ENCODE measurements around the gene ACE2. TPM values are rescaled to one million over a fixed set of nuclear protein-coding genes. Genes with fewer than 3 reads are reported as not detected.

The ACE2 gene
- total and polyA plus RNA-seq, 2 donors (not counting 3 experiments of a cell fraction or from before 2014, with no cell fraction given), result not detected

- dilution Hi-C loops (cut with MboI; ENCODE audit: extremely low pct_ligation_motif_present, low sequenced_read_pairs), result no loop called here
- FAIRE-seq, result no peak
These were observed 24.7 kb downstream of the ACE2 start for GRCh38 chrX:15576019-15576418.

More at GRCh38 chrX:15576019-15576418, 24.7 kb downstream of the ACE2 start:
- Histone ChIP-seq H4K20me1 (replicated peaks; ENCODE audit: control insufficient read depth, extremely low read depth, insufficient read depth, low read length) (no peaks in the 10 kb centered on the region), H3K9ac (replicated peaks; ENCODE audit: extremely low read depth, insufficient read depth, low read length) (no peak overlapping the region), H3K9me1 (replicated peaks; ENCODE audit: control insufficient read depth, extremely low read depth, insufficient read depth, low read length) (no peaks in the 10 kb centered on the region), H3K79me2 (ENCODE audit: control insufficient read depth, insufficient read depth, low read length) (no peaks in the 10 kb centered on the region), H3K4me3 (replicated peaks in 1 of 3; ENCODE audit: insufficient read depth in 1 of 3, low read depth in 1 of 3, low read length in 3 of 3) (no peak overlapping the region), H3K27ac (ENCODE audit: insufficient read depth, low read depth, low read length) (no peak overlapping the region), H3K36me3 (ENCODE audit: control insufficient read depth in 2 of 2, extremely low read depth in 1 of 2, insufficient read depth in 2 of 2, low read length in 2 of 2) (no peaks in the 10 kb centered on the region), H3K4me1 (ENCODE audit: control insufficient read depth, extremely low read depth, insufficient read depth, low read length) (peaks cover 9% of the 10 kb centered on the region), H3K9me3 (replicated peaks; ENCODE audit: control insufficient read depth, insufficient read depth, low read length) (no peaks in the 10 kb centered on the region), H3K4me2 (ENCODE audit: insufficient read depth, low read length) (no peak overlapping the region), H3K27me3 (ENCODE audit: control insufficient read depth in 2 of 2, insufficient read depth in 2 of 2, low read length in 2 of 2) (no peaks in the 10 kb centered on the region), H2AFZ (ENCODE audit: low read depth, low read length) (no peak overlapping the region)
- POLR2A ChIA-PET, result no interaction called here
- TF ChIP-seq GATA2 (IDR thresholded peaks at IDR 0.05; ENCODE audit: insufficient read depth, insufficient read length, low read depth, low read length) (no peak), POLR2A (IDR thresholded peaks at IDR 0.05; ENCODE audit: low read depth, low read length) (no peak), MAX (IDR thresholded peaks at IDR 0.05; ENCODE audit: insufficient read depth, insufficient read length) (no peak), POLR2AphosphoS5 (IDR thresholded peaks at IDR 0.05; ENCODE audit: insufficient read depth, low read depth, low read length) (no peak), JUN (IDR thresholded peaks at IDR 0.05; ENCODE audit: borderline replicate concordance, insufficient read depth, insufficient read length, low read depth) (no peak), MYC (IDR thresholded peaks at IDR 0.05; ENCODE audit: low read depth, low read length) (no peak), FOS (IDR thresholded peaks at IDR 0.05; ENCODE audit: borderline replicate concordance, insufficient read depth, low read length) (no peak), EZH2 (IDR thresholded peaks at IDR 0.05; ENCODE audit: borderline replicate concordance, low read depth, low read length, severe bottlenecking) (no peak), CTCF (IDR thresholded peaks at IDR 0.05; ENCODE audit: extremely low read depth in 1 of 2, insufficient read depth in 1 of 2, low read depth in 1 of 2, low read length in 2 of 2) (no peak)
- CTCF ChIA-PET, result no interaction called here
- BruUV-seq (replicated peaks), result no TSS peak
- DNase-seq (ENCODE audit: low read depth, low spot score), result peak; percentile 46
- intact Hi-C loops (cut with micrococcal nuclease), result no loop called here

All from endothelial cell of umbilical vein (primary cell).